Body of pancreas (tissue), 4 donors: Measurements from ENCODE around the gene GRID1.

ENCODE experiments used
- CTCF ChIP-seq, 7 experiments: fragments of 450-650 bp in 4 of 7; fragments of 200-600 bp in 3 of 7; sonication (generic) in 3 of 7; IDR thresholded peaks; one replicate each; pipeline ENCODE4 v1.5.1; 2016 to 2019; ENCODE audit warnings: antibody characterized with exemption in 7 of 7
- POLR2A ChIP-seq, 3 donors: fragments of 450-650 bp; IDR thresholded peaks; one replicate each; pipeline ENCODE4 v1.6.1; 2016; ENCODE audit warnings: antibody characterized with exemption in 3 of 3, mild to moderate bottlenecking in 2 of 3

GRCh38 chr10:86045896-86046295 is 320.7 kb downstream of the GRID1 start:
- no peak for TF ChIP-seq CTCF (IDR thresholded peaks at IDR 0.05)
- no peak for TF ChIP-seq POLR2A (IDR thresholded peaks at IDR 0.05)
